Measurements from ENCODE around the gene CROCC. TPM values are rescaled to one million over a fixed set of nuclear protein-coding genes. Genes with fewer than 3 reads are reported as not detected.

Gene CROCC
- total RNA-seq, 4 donors from 2014 or later = 13.0 to 149 (median 23.7) TPM

DNA sequence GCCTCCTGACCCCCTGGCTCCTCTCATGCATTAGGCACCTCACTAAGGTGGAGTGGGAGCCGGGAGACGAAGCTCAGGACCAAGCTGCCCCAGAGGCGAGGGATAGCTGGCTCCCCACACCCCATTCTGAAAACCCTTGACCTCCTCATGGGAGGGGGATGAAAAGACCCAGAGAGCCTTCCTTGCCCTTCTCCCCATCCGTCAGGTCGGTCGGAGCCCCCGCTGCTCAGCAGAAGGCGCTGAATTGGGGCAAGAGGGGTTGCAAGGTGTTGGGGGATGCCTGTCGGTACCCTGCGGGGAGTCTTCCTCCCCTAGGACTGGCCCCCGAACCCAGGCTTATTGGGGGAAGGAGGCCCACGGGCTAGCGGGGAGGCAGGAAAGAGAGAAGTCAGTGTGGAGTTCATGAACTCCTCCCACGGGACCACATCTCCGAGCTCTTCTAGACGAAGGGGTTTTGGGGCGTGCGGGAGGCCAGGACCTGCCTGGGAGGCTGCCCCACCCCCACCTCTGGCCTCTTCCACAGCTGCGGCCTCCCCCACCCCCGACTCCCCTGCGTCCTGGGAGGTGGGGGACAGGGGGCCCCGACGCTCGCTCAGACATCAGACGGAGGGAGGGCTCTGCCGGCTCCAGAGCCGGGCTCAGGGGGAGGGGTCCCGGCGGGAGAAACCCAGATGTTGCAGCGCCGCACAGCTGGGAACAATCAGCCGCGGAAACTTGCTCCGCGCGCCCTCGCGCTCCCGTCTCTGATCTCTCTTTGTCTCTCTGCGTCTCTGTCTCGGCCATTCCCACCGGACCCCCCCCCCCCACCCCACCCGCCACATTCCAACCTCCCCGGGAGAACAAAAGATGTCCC lies 58.0 kb downstream of the CROCC start:
- WGBS, 2 donors (ENCODE audit: low coverage in 1 of 2) = 17% methylated on average over 40 of the region's 44 CpGs; no CpG with 5 or more reads in 1 of the 2 donors
- intact Hi-C loops (cut with DNase I; ENCODE audit: low total_unique reads) (no loop called here), in situ Hi-C loops (cut with MboI; ENCODE audit: low pct_ligation_motif_present in 1 of 4, low pct_unique_long_range_greater_than_20kb in 1 of 4, low sequenced_read_pairs in 3 of 4) (no loop called here)
- Histone ChIP-seq H3K36me3 (no peaks in the 10 kb centered on the region), H3K4me3 (peak overlapping the region in 3 of 4 donors; percentile 34 to 49 (median 48)), H3K27ac (peak overlapping the region; percentile 53 to 80 (median 59)), H3K27me3 (peaks cover 34% of the 10 kb centered on the region), H3K9me3 (no peaks in the 10 kb centered on the region), H3K4me1 (peaks cover 3 to 32% (median 15%) of the 10 kb centered on the region in 4 donors)
- TF ChIP-seq, protein P1, sequence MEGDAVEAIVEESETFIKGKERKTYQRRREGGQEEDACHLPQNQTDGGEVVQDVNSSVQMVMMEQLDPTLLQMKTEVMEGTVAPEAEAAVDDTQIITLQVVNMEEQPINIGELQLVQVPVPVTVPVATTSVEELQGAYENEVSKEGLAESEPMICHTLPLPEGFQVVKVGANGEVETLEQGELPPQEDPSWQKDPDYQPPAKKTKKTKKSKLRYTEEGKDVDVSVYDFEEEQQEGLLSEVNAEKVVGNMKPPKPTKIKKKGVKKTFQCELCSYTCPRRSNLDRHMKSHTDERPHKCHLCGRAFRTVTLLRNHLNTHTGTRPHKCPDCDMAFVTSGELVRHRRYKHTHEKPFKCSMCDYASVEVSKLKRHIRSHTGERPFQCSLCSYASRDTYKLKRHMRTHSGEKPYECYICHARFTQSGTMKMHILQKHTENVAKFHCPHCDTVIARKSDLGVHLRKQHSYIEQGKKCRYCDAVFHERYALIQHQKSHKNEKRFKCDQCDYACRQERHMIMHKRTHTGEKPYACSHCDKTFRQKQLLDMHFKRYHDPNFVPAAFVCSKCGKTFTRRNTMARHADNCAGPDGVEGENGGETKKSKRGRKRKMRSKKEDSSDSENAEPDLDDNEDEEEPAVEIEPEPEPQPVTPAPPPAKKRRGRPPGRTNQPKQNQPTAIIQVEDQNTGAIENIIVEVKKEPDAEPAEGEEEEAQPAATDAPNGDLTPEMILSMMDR (IDR thresholded peaks at IDR 0.05) = no peak
- TF ChIP-seq POLR2A (IDR thresholded peaks at IDR 0.05) (no peak), POLR2AphosphoS5 (IDR thresholded peaks at IDR 0.05) (no peak), EP300 (IDR thresholded peaks at IDR 0.05; ENCODE audit: low read depth) (no peak)
- no peak for DNase-seq

DNA sequence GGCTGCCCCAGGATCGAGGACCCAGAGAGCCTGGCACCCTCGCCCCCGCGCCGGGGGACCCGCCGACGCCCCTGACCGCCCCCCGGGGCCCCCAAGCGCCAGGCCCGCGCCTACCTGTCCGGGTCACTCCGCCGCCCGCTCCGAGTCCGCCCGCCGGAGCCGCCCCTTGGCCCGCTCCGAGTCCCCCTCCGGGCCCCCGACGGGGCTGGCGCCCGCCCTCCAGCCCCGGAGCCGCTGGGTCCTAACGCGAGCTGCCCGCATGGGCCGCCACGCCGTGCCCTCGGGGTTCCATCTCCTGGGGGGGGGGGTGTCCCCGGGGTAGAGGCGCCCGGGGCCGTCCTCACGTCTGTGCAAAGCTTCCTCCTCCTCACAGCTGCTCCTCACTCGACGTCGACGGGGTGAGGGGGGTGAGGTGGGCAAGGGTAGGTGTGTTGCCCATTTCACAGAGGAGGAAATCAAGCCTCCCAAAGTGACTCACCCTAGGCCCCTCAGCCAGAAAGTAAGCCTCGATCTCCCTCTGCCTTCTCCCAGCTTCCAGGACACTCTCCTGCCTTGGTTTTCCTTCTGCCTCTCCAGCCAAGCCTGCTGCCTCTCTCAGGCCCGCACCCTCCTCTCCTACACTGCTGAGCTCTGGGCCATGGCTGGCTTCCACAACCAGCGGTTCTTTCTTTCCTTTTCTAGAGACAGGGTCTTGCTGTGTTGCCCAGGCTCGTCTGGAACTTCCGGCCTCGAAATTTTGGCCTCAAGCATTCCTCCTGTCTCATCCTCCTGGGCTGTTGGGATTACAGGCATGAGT lies 58.9 kb downstream of the CROCC start, which contains the start of gene MFAP2:
Gene MFAP2, minus strand, starts transcription at position 148 of the 796 bp plus-strand sequence. CDS start 2,347 bp downstream, outside the sequence.
- in situ Hi-C loops (cut with MboI; ENCODE audit: low pct_ligation_motif_present in 1 of 4, low pct_unique_long_range_greater_than_20kb in 1 of 4, low sequenced_read_pairs in 3 of 4) (no loop called here), intact Hi-C loops (cut with DNase I; ENCODE audit: low total_unique reads) (no loop called here)
- peaks cover 3 to 32% (median 15%) of the 10 kb centered on the region in 4 donors for H3K4me1 ChIP-seq
- no peak for DNase-seq
- no peaks in the 10 kb centered on the region for H3K9me3 ChIP-seq
- H3K36me3 ChIP-seq = no peaks in the 10 kb centered on the region
- peak within 1 kb of the TSS; percentile 34 to 52 (median 48) for H3K4me3 ChIP-seq
- peak within 1 kb of the TSS; percentile 53 to 80 (median 59) for H3K27ac ChIP-seq
- 12 to 57% methylated on average over 6 to 28 of the region's 53 CpGs for WGBS, 2 donors (ENCODE audit: low coverage in 1 of 2)
- TF ChIP-seq EP300 (IDR thresholded peaks at IDR 0.05; ENCODE audit: low read depth) = no peak
- TF ChIP-seq, protein P1 (IDR thresholded peaks at IDR 0.05) = no peak
- TF ChIP-seq POLR2A (IDR thresholded peaks at IDR 0.05) = no peak
- TF ChIP-seq POLR2AphosphoS5 (IDR thresholded peaks at IDR 0.05) = no peak
- peaks cover 34% of the 10 kb centered on the region for H3K27me3 ChIP-seq

- 80 to 85% methylated on average over 8 to 10 of the region's 10 CpGs for WGBS, 2 donors (ENCODE audit: low coverage in 1 of 2)
- H3K4me1 ChIP-seq = peaks cover 3 to 32% (median 15%) of the 10 kb centered on the region in 4 donors
- DNase-seq = no peak
- no peaks in the 10 kb centered on the region for H3K9me3 ChIP-seq
- peaks cover 34% of the 10 kb centered on the region for H3K27me3 ChIP-seq
- intact Hi-C loops (cut with DNase I; ENCODE audit: low total_unique reads) = no loop called here
- no peaks in the 10 kb centered on the region for H3K36me3 ChIP-seq
- in situ Hi-C loops (cut with MboI; ENCODE audit: low pct_ligation_motif_present in 1 of 4, low pct_unique_long_range_greater_than_20kb in 1 of 4, low sequenced_read_pairs in 3 of 4) = no loop called here
- H3K4me3 ChIP-seq = no peak overlapping the region
- no peak overlapping the region for H3K27ac ChIP-seq
- no peak for TF ChIP-seq POLR2A (IDR thresholded peaks at IDR 0.05)
- TF ChIP-seq EP300 (IDR thresholded peaks at IDR 0.05; ENCODE audit: low read depth) = no peak
- TF ChIP-seq, protein P1 (IDR thresholded peaks at IDR 0.05) = no peak
- TF ChIP-seq POLR2AphosphoS5 (IDR thresholded peaks at IDR 0.05) = no peak
Observed at GRCh38 chr1:16981269-16981849, 59.6 kb downstream of the CROCC start.

Measured in transverse colon (tissue), 4 donors.